A673 (cell line): Measurements from ENCODE around the gene USP12.

Experiments used
- EZH2 ChIP-seq: fragments of 200-600 bp; sonication (generic); IDR thresholded peaks from 2 replicates; pipeline ENCODE4 v1.6.1; 2017; ENCODE audit warnings: borderline replicate concordance, low read depth, mild to moderate bottlenecking, mixed read lengths, antibody characterized with exemption, low read length; ENCODE audit not compliant: poor library complexity, severe bottlenecking
- TF ChIP-seq, protein P1 (sequence below): fragments of 300-800, 200-600 bp; sonication (generic); conservative IDR thresholded peaks from 2 replicates; pipeline ENCODE4 v1.5.1; 2017; ENCODE audit warnings: low read depth, mild to moderate bottlenecking, antibody characterized with exemption, low read length, moderate library complexity, mixed read lengths

DNA sequence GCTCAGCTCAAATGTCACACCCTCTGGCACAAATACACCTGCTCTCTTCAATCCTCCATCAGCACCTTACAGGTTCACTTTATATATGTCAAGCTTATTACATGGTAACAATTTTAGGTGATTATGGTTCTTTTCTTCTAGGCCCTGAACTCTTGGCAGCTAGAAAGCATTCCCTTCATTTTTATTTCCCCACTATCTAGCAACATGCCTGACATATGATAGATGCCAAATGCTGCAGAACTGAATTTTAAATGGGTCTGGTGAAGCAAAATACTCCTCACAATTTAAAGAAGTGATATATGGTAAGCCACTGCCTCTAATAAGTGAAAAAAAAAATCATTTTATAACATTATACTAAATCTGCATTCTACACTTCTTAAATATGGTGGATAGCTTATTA lies 95.2 kb downstream of the USP12 start:
- TF ChIP-seq, protein P1, sequence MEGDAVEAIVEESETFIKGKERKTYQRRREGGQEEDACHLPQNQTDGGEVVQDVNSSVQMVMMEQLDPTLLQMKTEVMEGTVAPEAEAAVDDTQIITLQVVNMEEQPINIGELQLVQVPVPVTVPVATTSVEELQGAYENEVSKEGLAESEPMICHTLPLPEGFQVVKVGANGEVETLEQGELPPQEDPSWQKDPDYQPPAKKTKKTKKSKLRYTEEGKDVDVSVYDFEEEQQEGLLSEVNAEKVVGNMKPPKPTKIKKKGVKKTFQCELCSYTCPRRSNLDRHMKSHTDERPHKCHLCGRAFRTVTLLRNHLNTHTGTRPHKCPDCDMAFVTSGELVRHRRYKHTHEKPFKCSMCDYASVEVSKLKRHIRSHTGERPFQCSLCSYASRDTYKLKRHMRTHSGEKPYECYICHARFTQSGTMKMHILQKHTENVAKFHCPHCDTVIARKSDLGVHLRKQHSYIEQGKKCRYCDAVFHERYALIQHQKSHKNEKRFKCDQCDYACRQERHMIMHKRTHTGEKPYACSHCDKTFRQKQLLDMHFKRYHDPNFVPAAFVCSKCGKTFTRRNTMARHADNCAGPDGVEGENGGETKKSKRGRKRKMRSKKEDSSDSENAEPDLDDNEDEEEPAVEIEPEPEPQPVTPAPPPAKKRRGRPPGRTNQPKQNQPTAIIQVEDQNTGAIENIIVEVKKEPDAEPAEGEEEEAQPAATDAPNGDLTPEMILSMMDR = no peak
- no peak for TF ChIP-seq EZH2
